Loucy (cell line): ENCODE measurements around the gene CSNK1G1.

Experiments
- H2AFZ ChIP-seq: fragments of 200-600 bp; sonication (generic); 2 replicates; pipeline ENCODE4 v1.6.0; 2016; ENCODE audit warnings: antibody characterized with exemption, mild to moderate bottlenecking, low read length, moderate library complexity
- H3F3A ChIP-seq: fragments of 200-600 bp; 2 replicates; pipeline ENCODE4 v1.6.0; 2016; ENCODE audit warnings: antibody characterized with exemption, low read depth, mild to moderate bottlenecking
- H3K27me3 ChIP-seq: fragments of 200-600 bp; sonication (generic); 2 replicates; pipeline ENCODE4 v1.6.1; 2014; ENCODE audit warnings: low read length, mild to moderate bottlenecking; ENCODE audit not compliant: insufficient read depth, poor library complexity, severe bottlenecking
- H3K36me3 ChIP-seq: fragments of 200-600 bp; sonication (generic); 2 replicates; pipeline ENCODE4 v1.6.1; 2016; ENCODE audit warnings: low read length; ENCODE audit not compliant: insufficient read depth
- H3K4me1 ChIP-seq: fragments of 200-600 bp; sonication (generic); 2 replicates; pipeline ENCODE4 v1.5.1; 2014; ENCODE audit warnings: low read length, mild to moderate bottlenecking; ENCODE audit not compliant: insufficient read depth, poor library complexity, severe bottlenecking
- H3K4me2 ChIP-seq: fragments of 200-600 bp; sonication (generic); 2 replicates; pipeline ENCODE4 v1.6.0; 2014; ENCODE audit warnings: antibody characterized with exemption, low read length, low read depth, mild to moderate bottlenecking; ENCODE audit not compliant: poor library complexity, severe bottlenecking
- H3K4me3 ChIP-seq: fragments of 200-600 bp; sonication (generic); 2 replicates; pipeline ENCODE4 v1.5.1; 2014; ENCODE audit warnings: low read length, mild to moderate bottlenecking, mixed read lengths; ENCODE audit not compliant: poor library complexity, severe bottlenecking
- H3K79me2 ChIP-seq: fragments of 200-600 bp; sonication (generic); 2 replicates; pipeline ENCODE4 v1.6.1; 2014; ENCODE audit warnings: low read length; ENCODE audit not compliant: insufficient read depth
- H3K9ac ChIP-seq: fragments of 200-600 bp; sonication (generic); 2 replicates; pipeline ENCODE4 v1.6.0; 2014; ENCODE audit warnings: mild to moderate bottlenecking, low read depth, low read length, moderate library complexity; ENCODE audit not compliant: poor library complexity, severe bottlenecking
- H3K9me2 ChIP-seq: fragments of 200-600 bp; sonication (generic); replicated peaks from 2 replicates; pipeline ENCODE4 v1.6.1; 2016; ENCODE audit warnings: low read depth, low read length, mixed read lengths
- H3K9me3 ChIP-seq: fragments of 200-600 bp; sonication (generic); 2 replicates; pipeline ENCODE4 v1.6.1; 2014; ENCODE audit warnings: mild to moderate bottlenecking, antibody characterized with exemption, low read length, low read depth; ENCODE audit not compliant: insufficient read depth
- H4K20me1 ChIP-seq: fragments of 200-600 bp; sonication (generic); 2 replicates; pipeline ENCODE4 v1.6.0; 2014; ENCODE audit warnings: antibody characterized with exemption, low read length, mild to moderate bottlenecking; ENCODE audit not compliant: insufficient read depth, poor library complexity, severe bottlenecking
- CTCF ChIP-seq: fragments of 200-600 bp; sonication (generic); conservative IDR thresholded peaks from 2 replicates; pipeline ENCODE4 v1.5.1; 2014; ENCODE audit warnings: mild to moderate bottlenecking, antibody characterized with exemption, low read length
- EZH2phosphoT487 ChIP-seq: fragments of 200-600 bp; IDR thresholded peaks from 2 replicates; pipeline ENCODE4 v1.6.1; 2018; ENCODE audit warnings: antibody characterized with exemption, mild to moderate bottlenecking, moderate library complexity, borderline replicate concordance

The CSNK1G1 gene

GRCh38 chr15:64355944-64356709 lies at the start of gene CSNK1G1:
Gene CSNK1G1, minus strand, starts transcription at chr15:64356173. Its CDS starts 55,674 bp downstream, at chr15:64300499.
- Histone ChIP-seq H3K9ac (peak within 1 kb of the TSS; percentile 84), H3K9me3 (no peaks in the 10 kb centered on the region), H3K9me2 (no peaks in the 10 kb centered on the region), H3K4me3 (peak within 1 kb of the TSS; percentile 85), H3K27me3 (no peaks in the 10 kb centered on the region), H3K4me1 (peaks cover 24% of the 10 kb centered on the region), H4K20me1 (peaks cover 15% of the 10 kb centered on the region), H2AFZ (peak within 1 kb of the TSS; percentile 48; the same call in 1 of the 2 replicates), H3K4me2 (peak within 1 kb of the TSS; percentile 81), H3K36me3 (0 out of 2 replicates have a peak, but pooled peaks cover 3% of the 10 kb centered on the region), H3F3A (peaks cover 4% of the 10 kb centered on the region; the same call in 1 of the 2 replicates), H3K79me2 (peaks cover 46% of the 10 kb centered on the region)
- TF ChIP-seq EZH2phosphoT487 (no peak), CTCF (peak; percentile 60)

GRCh38 chr15:64400583-64400982 lies 44.6 kb upstream of the CSNK1G1 start:
- H3K4me2 ChIP-seq: no peak overlapping the region
- H3F3A ChIP-seq: no peaks in the 10 kb centered on the region
- no peaks in the 10 kb centered on the region for H4K20me1 ChIP-seq
- H3K27me3 ChIP-seq: no peaks in the 10 kb centered on the region
- no peak for TF ChIP-seq CTCF
- TF ChIP-seq EZH2phosphoT487: no peak
- H3K9me3 ChIP-seq: no peaks in the 10 kb centered on the region
- H3K4me3 ChIP-seq: no peak overlapping the region
- no peaks in the 10 kb centered on the region for H3K4me1 ChIP-seq
- H3K36me3 ChIP-seq: peaks cover 41% of the 10 kb centered on the region; the same call in 1 of the 2 replicates
- no peak overlapping the region for H2AFZ ChIP-seq
- H3K9ac ChIP-seq: no peak overlapping the region
- H3K9me2 ChIP-seq: no peaks in the 10 kb centered on the region
- H3K79me2 ChIP-seq: no peaks in the 10 kb centered on the region

DNA sequence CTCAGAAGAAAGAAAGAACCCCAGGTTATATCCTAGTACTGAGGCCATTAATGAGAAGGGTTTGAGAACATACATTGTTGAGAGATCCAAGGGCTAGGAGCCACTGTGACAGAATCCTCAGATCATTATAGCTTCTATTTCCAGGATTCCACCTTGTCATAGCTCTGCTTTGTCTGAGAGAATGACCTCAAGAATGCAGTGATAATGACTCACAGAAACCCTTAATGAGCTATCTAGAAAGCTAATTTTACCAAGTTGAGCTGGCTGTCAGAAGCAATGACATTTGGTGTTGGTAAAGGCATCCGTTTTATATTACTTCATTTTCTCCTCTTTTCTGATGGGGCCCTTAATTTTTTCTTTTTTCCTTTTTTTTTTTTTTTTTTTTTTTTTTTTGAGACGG lies 42.6 kb upstream of the CSNK1G1 start:
- no peak overlapping the region for H3K9ac ChIP-seq
- H3K27me3 ChIP-seq: no peaks in the 10 kb centered on the region
- TF ChIP-seq CTCF: no peak
- TF ChIP-seq EZH2phosphoT487: no peak
- H3K4me2 ChIP-seq: no peak overlapping the region
- H3K36me3 ChIP-seq: peaks cover 42% of the 10 kb centered on the region; the same call in 1 of the 2 replicates
- H2AFZ ChIP-seq: no peak overlapping the region
- H3F3A ChIP-seq: no peaks in the 10 kb centered on the region
- H3K9me2 ChIP-seq: no peaks in the 10 kb centered on the region
- no peak overlapping the region for H3K4me3 ChIP-seq
- no peaks in the 10 kb centered on the region for H4K20me1 ChIP-seq
- H3K4me1 ChIP-seq: no peaks in the 10 kb centered on the region
- H3K9me3 ChIP-seq: no peaks in the 10 kb centered on the region
- no peaks in the 10 kb centered on the region for H3K79me2 ChIP-seq
